ENCODE results near the gene ZNF22. TPM values are rescaled to one million over a fixed set of nuclear protein-coding genes. Genes with fewer than 3 reads are reported as not detected.

ZNF22 gene
- total RNA-seq, 1 donor, result 21.2 TPM

DNA sequence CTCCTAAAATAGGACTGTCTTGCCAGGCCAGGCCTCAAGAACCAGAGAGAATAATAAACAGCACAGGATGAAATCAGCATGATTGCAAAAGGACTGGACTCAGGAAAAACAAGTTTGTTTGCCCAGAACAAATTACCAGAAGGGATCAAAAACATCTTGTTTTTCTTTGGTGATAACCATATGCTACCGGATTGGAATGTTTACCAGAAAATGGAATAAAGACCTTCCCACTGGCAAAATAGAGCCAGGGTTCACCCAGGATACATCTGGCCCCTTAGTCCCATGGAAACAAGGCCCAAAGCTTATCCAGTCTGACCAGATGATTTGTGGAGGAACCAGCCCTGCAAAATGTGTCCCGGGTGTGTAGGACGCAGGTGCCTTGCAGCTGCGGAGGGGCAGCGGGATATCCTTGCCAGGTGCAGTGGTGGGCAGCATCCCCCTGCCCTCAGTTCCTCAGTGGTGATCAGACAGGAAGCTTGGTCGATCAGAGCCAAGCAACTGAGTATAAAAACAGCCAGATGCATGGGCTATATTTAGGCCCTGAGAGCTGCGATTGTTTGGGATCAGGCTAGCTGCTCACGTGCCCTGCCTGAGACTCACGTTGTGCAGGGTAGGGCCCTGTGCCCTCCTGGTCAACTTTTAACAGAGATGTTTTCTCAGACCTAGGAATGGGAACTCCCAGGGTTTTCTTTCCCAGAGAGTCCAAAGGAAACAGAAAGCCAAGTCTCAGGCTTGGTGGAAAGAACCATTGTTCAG lies 4.6 kb upstream of the ZNF22 start:
- TF ChIP-seq, protein P1, sequence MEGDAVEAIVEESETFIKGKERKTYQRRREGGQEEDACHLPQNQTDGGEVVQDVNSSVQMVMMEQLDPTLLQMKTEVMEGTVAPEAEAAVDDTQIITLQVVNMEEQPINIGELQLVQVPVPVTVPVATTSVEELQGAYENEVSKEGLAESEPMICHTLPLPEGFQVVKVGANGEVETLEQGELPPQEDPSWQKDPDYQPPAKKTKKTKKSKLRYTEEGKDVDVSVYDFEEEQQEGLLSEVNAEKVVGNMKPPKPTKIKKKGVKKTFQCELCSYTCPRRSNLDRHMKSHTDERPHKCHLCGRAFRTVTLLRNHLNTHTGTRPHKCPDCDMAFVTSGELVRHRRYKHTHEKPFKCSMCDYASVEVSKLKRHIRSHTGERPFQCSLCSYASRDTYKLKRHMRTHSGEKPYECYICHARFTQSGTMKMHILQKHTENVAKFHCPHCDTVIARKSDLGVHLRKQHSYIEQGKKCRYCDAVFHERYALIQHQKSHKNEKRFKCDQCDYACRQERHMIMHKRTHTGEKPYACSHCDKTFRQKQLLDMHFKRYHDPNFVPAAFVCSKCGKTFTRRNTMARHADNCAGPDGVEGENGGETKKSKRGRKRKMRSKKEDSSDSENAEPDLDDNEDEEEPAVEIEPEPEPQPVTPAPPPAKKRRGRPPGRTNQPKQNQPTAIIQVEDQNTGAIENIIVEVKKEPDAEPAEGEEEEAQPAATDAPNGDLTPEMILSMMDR (IDR thresholded peaks at IDR 0.05; ENCODE audit: insufficient read depth, low read depth, low read length), result no peak
- no peak overlapping the region for H3K4me3 ChIP-seq (ENCODE audit: low read depth, low read length)
- peak; percentile 85 for DNase-seq (ENCODE audit: low read depth)

DNA sequence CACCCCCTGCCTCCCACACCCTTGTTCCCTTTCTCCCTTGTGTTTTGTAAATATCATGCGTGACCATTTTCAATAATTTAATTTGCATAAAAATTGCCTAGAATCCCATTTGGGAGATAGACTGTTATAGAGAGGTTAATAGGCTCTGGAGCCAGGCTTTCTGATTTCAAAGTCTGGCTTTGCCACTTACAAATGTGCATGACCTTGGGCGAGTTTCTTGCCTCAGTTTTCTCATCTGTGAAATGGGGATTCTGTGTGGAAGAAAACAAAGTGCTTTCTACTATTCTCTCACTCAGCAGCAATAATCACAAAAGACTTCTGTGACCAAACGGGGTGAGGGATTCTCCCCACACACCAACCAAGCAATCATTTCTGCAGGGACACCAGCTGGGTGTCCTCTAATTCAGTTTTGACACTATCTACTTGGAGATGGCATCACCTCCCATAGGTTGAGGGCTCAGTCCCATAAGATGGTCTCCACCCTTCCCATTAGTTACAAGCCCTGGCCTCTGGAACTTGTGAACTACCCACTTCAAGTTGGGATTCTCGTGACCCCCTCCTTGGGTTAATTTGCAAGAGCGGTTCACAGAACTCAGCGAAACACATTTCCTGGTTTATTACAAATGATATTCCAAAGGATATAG lies 3.5 kb upstream of the ZNF22 start:
- no peak for DNase-seq (ENCODE audit: low read depth)
- TF ChIP-seq, protein P1 (IDR thresholded peaks at IDR 0.05; ENCODE audit: insufficient read depth, low read depth, low read length), result no peak
- H3K4me3 ChIP-seq (ENCODE audit: low read depth, low read length), result no peak overlapping the region

DNA sequence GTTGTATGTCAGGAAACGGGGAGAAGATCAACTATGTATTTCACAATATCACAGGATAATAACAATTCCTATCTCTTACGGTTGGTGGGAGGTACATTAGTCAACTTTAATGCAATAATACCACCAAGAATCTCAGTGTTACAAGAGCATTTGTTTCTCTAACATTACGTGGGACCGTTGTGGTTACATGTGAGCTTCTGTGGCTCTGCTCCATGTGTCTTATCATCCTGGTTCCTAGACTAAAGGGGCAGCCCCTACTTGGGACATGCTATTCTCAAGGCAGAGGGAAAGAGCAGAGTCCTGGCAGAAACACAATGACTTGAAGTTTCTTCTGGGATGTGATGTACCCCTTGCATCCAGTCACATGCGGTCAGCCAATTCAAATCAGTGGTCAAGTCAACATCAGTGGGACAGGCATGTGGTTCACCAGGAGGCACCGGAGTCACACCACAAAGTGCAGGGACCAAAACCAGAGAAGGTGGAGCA lies 2.5 kb upstream of the ZNF22 start:
- TF ChIP-seq, protein P1 (IDR thresholded peaks at IDR 0.05; ENCODE audit: insufficient read depth, low read depth, low read length), result no peak
- peak; percentile 82 for DNase-seq (ENCODE audit: low read depth)
- H3K4me3 ChIP-seq (ENCODE audit: low read depth, low read length), result no peak overlapping the region

DNA sequence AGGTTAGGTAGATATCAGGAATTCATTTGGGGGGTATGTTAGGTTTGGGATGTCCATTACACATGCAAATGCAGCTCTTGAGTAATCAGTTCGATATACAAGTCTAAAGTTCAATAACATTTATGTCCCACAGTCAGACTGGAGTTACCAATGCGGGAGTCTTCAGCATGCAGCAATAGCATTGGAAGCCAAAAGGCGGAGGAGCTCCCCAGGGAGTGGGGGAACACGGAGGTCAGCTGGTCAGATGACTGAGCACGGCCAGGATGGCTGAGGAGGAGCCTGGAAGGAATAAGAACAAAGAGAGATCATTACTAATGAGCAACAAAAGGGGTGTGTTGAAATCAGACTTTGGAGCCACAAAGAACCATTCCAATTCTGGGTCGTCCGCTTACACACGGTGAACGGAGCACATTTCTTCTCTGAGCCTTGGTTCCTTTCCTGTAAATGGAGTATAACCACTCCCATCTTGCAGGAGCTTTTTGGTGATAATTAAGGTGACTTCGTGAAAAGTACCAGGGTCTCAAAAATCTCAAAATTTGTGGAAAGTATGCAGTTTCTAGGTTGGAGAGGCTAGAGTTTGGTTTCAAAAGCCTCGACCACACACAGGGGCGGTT lies 478 bp upstream of the ZNF22 start:
- TF ChIP-seq, protein P1 (IDR thresholded peaks at IDR 0.05; ENCODE audit: insufficient read depth, low read depth, low read length), result no peak
- H3K4me3 ChIP-seq (ENCODE audit: low read depth, low read length), result peak overlapping the region; percentile 72
- peak; percentile 74 for DNase-seq (ENCODE audit: low read depth)

- peak overlapping the region; percentile 72 for H3K4me3 ChIP-seq (ENCODE audit: low read depth, low read length)
- DNase-seq (ENCODE audit: low read depth), result peak; percentile 70
- TF ChIP-seq, protein P1 (IDR thresholded peaks at IDR 0.05; ENCODE audit: insufficient read depth, low read depth, low read length), result peak; percentile 35
Observed at GRCh38 chr10:45001381-45002148, 842 bp downstream of the ZNF22 start.

GRCh38 chr10:45003432-45004000 lies 2.8 kb downstream of the ZNF22 start:
- no peak overlapping the region for H3K4me3 ChIP-seq (ENCODE audit: low read depth, low read length)
- TF ChIP-seq, protein P1 (IDR thresholded peaks at IDR 0.05; ENCODE audit: insufficient read depth, low read depth, low read length), result no peak
- no peak for DNase-seq (ENCODE audit: low read depth)
